A549 (cell line): ENCODE data around the gene MACROD1.

Source experiments
- CBX2 ChIP-seq: fragments of 200-600 bp; sonication (generic); IDR thresholded peaks from 2 replicates; pipeline ENCODE4 v1.6.1; 2016; ENCODE audit warnings: low read depth, mild to moderate bottlenecking, borderline replicate concordance
- CBX8 ChIP-seq: fragments of 200-600 bp; sonication (generic); IDR thresholded peaks from 2 replicates; pipeline ENCODE4 v1.6.1; 2016
- CEBPB ChIP-seq, 2 experiments: fragments of >200 bp in 1 of 2; sonication (Bioruptor Twin) in 1 of 2; formaldehyde crosslinking in 1 of 2; IDR thresholded peaks; 2 replicates each; pipeline ENCODE4 v1.6.1; 2012 to 2016
- CTCF ChIP-seq: fragments of >200 bp; sonication (Bioruptor Twin); formaldehyde crosslinking; IDR thresholded peaks from 3 replicates; pipeline ENCODE4 v1.5.1; 2016
- RCOR1 ChIP-seq: fragments of 150-350 bp; IDR thresholded peaks from 2 replicates; pipeline ENCODE4 v1.6.1; 2014; ENCODE audit warnings: antibody characterized with exemption, low read length, low read depth
- RFX5 ChIP-seq: fragments of 450-650 bp; IDR thresholded peaks from 2 replicates; pipeline ENCODE4 v1.7.1; 2014; ENCODE audit warnings: antibody characterized with exemption, mild to moderate bottlenecking, moderate library complexity

- TF ChIP-seq CTCF = no peak
- no peak for TF ChIP-seq RFX5
- TF ChIP-seq CBX2 = no peak
- no peak for TF ChIP-seq RCOR1
- no peak for TF ChIP-seq CEBPB (IDR thresholded peaks at IDR 0.05)
- TF ChIP-seq CBX8 = no peak
Measured at GRCh38 chr11:63951779-63952536, 214.0 kb downstream of the MACROD1 start.
